Stimulated activated CD4-positive, alpha-beta T cell treated with anti-CD3 and anti-CD28 coated beads, TNF-alpha, amount 100 ng/mL, for 48 hours (primary cell): ENCODE data around the gene NEDD8.
A peak's percentile ranks its signal among the peaks of the same experiment; 100 is the strongest.

ENCODE experiments used
- DNase-seq, 3 donors: peaks; one replicate each; pipeline ENCODE4 v3.0.0-alpha.2; 2020; ENCODE audit warnings: low read depth in 3 of 3

NEDD8 gene

DNA sequence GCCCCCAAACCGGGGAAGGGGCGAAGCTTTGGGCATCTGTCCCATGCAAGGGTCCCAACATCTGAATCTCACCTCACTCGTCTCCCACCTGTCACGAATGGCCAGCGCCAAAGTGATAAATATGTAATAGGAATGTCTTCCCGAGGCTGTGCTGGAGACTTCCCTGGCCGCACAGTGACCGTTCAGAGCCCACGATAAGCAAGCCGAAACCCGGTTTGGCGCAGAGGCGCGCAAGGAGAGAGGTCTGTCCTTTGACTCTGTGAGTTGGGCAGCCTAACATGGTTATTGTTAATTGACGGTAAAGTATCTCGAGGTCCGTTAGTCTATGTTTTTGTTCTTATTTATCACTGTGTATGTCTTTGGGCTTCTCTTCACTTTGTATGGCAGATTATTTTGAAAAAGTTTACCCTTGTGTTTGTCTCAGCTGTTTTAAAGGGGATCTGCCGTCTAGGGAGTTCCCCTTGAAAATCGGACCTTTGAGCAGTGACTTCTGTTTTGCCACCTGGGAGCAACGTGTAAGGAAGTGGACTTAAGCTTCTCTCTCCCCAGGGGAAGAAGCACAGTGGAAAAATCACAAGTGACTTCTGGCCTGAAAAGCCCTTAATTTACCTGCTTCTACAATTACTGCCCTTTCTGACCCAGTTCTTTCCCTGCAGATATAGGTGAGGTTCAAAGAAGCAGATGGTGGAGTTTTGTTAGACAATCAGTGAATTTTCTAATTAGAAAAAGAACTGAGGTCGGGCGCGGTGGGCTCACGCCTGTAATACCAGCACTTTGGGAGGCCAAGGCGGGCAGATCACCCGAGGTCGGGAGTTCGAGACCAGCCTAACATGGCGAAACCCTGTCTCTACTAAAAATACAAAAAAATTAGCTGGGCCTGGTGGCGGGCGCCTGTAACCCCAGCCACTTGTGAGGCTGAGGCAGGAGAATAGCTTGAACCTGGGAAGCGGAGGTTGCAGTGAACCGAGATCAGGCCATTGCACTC lies 35.8 kb downstream of the NEDD8 start:
- DNase-seq, result no peak

DNA sequence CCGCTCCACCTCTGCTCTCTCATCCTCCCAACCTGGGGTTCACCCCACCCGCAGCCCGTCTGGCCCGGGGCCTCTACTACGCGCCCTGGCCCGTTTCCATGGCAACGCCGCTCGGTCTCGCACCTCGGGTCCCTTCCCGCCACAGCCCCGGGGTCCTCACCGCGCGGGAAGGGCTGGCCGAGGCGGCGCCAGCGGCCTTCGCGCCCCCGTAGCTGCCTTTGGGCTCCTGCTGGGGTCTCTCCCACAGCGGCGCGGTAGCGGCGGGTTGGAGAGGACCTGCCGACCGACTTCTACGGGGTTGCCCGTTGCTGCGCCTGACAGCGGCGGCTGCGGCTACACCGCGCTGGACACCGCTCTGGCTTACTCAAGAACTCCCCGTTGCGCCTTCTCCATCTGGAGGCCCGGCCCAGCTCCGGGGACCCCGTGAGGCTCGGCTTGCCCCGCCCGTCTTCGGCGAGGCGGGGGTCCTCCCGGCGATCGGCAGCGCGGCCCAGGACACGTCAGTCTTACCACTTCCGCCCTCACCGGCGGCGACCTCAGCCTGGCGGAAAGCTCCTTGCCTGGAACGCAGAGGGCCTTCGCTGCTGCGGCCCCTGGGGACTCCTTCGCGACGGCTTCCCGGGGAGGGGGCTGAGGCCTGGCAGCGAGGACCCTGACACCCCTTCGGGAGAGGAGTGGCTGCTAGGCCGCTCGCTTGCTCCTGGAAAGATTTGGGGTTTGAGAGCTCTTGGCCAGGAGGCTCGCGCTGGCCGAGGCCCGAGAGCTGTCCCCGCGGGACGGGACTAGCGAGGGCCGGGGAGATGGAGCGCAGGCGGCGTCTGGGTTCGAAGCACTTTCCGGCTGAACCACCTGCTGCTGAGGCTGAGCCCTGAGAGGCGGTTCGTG lies 36.7 kb downstream of the NEDD8 start, which contains the start of gene TM9SF1:
TSS of gene TM9SF1 (minus strand) at position 256 of the 885 bp plus-strand sequence. CDS start 422 bp downstream, outside the sequence.
- peak; percentile 71 to 80 (median 80) for DNase-seq

DNA sequence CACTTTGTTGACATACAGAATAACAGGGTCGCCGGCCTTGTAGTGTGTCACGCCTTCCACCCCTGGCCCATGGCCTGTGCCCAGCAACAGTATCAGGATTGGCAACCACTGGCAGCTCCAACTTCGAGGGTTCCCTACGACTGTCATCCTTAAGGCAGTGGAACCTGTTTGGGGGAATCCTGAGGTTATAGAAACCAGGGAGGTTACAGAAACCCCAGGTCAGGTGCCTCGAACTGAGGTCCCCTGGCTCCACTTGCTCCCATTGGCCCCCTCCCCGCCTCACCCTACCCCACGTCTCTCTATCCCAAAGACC lies 37.3 kb downstream of the NEDD8 start:
- DNase-seq, result no peak

DNA sequence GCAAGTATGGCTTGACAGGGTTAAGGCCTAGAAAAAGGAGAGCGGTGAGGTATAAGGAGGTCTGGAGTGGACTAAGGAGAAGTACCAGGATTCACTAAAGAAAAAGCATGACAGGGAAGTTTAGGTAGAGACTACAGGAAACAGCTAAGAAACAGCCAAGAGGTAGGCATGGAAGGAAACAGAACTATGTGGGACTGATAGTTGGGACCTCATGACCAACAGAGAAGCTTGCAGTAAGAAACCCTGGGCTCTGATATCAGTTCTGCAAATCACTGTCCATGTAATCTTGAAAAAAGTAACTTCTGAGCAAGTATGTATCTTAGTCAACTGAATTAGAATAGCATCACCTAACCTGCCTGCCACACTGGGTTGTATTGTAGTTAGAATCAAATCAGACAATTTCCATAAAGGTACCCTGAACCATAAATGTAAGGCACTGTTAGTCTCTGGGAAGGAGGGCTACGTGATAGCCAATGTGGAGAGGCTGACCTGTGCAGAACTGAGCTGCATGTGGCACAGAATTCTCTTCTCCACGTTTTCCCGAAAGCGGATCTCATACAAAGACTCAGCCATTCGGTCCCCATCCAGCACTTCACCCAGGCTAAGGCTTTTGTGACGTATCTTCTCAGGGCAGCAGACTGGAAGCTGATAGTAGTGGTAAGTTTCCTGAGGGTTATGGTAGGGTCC lies 37.8 kb downstream of the NEDD8 start:
- no peak for DNase-seq

DNA sequence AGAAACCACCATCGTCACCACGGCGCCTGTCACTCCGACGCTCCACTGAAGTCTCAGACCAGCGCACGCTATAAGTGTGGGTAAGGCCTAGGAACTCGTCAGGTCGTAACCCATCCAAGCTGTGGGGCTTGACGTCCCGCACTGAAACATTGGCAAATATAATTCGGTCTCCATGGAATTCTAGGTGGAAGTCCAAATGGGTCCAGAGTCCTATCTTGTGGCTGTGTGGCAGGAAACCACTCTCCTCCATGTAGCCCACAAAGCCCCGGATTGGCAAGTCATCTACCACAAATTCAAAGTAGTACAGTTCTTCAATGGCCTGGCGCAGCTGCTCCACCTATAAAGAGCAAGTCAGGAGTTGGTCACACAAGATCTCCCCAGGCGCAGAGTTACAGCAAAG lies 39.2 kb downstream of the NEDD8 start:
- no peak for DNase-seq

DNA sequence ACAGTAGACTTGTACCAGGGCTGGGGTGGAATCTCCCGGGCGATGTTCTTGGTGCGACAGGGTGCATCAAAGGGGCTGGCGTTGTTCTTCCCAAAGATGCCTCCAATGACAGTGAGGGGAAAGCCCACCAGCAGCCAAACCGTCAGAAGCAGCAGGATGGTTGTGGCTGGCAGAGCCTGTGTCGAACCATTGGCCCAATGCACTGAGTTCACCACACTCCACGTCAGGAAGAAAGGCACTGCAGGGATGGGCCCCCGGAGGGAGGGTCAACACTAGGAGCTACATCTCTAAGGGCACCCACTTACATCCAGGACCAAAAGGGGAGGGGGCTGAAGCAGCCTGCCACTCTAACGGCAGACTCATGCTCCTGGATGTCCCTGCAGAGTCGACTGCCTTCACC lies 41.8 kb downstream of the NEDD8 start:
- no peak for DNase-seq

DNA sequence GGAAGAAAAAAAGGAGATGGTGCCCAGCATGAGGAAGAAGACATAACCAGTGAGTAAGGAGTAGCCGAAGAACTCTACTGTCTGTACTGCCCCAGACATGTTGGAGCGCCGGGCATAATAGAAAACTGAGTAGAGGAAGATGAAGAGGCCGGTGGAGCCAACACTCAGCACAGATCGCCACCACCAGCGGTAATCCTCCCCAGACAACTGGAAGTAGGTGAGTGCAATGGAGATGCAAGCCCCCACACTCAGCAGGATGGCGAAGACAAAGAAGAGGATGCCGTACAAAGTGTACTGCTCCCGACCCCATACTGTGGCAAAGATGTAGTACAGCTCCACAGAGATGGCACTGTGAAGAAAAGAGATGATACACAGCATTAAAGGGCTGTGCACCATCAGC lies 42.7 kb downstream of the NEDD8 start:
- no peak for DNase-seq

DNA sequence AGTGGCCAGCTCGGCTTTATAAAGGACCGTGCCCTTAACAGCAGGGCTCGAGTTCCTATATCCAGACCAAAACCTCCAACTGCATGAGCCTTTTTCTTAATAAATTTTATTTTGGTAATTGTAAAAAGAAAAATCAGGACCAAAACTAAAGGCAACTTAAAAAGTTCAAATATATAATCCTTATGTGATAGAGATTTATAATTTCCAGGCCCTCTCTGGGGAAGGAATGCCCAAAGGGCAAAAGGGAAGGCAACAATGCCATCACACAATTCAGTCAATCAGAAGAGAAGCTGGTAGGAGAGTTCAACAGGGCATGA lies 43.1 kb downstream of the NEDD8 start:
- DNase-seq, result no peak

DNA sequence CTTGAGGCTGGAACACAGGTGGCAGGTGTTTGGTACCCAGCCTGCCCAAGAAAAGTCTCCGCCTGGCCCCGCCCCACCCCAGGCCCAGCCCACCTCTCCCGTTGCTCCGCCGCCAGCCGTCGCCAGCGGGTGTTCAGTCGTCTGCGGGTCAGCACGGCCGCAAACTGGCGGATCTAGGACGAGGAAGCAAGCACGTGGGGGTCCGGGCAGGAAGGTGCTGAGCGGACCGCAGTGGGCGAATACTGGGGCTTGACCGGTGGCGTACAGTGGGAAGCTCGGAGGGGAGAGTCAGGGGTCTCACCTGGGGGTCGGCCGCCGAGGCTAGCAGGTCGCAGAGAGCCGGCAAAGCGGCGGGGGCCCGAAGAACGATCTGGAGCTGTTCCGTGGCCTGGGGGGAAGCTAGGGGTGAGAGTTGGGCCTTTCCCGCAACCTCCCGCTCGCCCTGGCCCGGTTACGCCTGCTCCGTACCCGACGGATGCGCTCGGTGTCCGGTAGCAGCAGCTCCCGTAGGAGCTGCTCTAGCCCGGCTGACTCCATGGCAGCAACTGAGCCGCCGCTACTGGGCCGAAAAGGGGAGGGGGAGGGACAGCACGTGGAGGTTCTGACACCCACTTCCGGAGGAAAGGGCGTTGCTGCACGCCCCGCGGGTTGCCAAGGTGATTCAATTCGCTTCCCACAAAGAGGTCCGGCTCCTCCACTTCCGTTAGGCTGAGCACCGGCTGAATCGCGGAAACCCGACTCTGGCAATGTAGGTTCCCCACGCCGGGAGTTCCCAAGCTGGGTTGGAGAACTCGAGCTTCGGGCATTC lies 43.7 kb downstream of the NEDD8 start, which contains the start of gene IPO4:
TSS of gene IPO4 (minus strand) at position 566 of the 808 bp plus-strand sequence. CDS start at position 537, 29 bp downstream.
- DNase-seq, result peak; percentile 91 to 93 (median 93)

DNA sequence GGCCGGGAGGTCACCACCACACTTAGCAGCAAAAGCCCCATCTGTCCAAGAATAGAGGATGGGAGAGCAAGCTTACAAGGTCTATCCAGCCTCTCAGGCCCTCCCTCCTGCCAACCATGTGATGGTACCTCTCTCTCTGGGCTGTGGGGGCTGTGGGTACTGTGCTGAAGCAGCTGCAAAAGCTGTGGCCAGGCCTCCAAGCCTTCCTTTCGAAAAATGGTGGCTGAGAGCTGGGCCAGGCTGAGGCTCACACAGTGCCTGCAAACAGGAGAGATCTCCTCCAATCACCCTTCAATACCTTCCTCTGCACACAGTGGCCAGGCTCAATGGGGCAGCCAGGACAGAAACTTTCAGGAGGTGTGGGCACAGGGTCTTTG lies 44.6 kb downstream of the NEDD8 start:
- no peak for DNase-seq

DNA sequence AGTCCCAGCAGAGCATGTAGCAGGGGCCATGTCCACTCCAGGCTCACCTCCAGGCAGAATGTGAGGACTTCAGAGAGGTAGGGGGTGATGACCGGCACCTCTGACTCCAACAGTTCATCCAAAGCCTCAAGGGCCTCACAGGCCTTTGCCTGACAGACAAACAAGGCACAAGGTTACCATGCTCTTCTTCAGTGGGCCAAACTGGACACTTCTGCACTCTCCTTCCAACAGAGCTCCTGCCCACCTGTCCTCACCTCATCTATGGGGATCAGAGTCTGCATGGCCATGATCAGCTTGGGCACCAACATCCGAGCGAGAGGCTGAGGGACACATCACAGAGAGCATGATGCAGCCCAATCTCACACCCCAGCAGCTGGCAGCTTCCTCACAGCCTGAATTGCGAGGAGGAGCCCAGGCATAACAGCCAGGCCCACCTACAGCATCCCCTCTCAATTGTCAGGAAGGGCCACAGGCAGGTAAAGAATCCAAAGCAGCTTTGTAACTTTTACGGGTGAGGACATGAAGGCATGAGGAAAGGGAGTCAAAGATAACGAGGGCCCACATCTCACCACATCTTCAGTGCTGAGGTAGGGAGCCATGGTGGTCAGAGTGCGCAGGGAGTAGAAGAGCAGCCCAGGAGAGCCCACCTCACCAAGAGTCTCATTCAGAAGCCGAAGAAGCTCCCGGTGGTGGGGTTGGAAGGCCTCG lies 45.2 kb downstream of the NEDD8 start:
- no peak for DNase-seq

DNA sequence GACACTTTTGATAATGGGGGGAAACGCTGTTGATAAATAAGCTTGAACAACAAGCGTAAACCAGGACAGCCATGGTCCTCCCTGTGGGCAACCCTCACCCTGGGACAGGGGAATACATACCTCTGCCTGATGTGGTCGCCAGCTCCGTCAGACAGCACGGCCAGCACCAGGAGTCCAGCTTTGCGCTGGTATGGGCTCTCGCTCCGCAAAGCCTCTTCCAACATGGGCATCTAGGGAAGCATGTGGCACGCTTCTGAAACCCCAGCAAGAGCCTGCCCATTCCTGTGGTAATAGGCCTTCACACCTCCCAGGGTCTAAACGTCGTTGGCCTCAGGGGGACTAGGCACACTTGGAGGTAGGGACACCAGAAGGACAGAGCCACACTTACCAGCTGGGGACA lies 46.4 kb downstream of the NEDD8 start:
- DNase-seq, result no peak

DNA sequence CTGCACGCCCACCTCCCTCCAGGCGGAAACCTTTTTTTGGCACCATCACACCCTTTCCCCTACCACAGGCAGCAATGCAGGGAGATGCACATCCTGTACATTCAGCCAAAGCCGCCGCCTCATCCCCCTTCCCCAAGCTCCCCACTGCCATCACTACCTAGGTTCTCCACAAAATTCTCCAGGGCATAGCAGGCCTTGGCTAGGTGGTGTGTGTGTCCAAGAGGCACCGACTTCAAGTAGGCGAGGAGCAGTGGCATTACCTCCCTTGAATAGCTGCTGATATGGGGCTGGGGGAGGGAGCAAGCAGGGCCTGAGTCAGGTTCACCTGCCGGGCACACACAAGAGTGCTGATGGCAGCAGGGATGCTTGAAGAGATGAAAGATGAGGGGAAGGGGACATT lies 47.1 kb downstream of the NEDD8 start:
- no peak for DNase-seq

DNA sequence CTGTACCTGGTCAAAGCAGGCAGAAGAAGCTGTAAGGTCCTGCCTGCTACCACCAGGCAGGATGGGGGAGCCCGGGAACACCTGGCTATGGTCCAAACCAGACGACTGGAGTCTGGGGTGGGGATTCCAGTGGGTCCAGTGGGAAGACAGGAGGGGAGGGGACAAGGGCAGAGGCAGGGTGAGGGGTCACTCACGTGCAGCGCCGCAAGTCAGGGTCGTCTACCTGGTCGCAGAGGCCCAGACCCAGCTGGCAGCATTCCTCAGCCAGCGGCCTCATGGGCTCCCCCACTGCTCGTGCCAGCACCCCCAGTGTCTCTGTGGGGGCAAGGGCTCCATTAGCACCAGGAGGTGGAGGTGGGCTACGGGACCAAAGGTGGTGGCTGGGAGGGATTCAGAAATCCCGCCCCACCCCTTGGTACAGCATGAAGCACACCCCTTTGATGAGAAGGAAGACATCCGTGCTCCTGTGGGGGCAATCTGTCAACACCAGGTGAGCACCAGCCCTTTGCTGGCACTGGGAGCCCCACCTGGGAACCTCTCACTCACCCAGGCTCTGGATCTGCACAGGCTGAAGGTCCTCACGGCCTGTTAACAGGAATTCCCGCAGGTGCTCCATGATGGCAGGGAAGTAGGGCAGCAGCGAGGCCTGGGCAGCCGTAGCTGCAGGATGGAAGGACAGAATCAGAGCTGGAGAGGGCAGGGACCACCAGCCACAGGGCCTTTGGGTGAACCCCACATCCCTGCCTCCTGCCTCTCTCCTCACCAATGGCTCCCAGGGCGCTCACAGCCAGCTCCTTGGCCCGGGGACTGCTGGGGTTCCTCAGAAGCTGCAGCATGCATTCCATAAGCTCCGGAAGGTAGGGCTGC lies 47.8 kb downstream of the NEDD8 start:
- DNase-seq, result no peak

DNA sequence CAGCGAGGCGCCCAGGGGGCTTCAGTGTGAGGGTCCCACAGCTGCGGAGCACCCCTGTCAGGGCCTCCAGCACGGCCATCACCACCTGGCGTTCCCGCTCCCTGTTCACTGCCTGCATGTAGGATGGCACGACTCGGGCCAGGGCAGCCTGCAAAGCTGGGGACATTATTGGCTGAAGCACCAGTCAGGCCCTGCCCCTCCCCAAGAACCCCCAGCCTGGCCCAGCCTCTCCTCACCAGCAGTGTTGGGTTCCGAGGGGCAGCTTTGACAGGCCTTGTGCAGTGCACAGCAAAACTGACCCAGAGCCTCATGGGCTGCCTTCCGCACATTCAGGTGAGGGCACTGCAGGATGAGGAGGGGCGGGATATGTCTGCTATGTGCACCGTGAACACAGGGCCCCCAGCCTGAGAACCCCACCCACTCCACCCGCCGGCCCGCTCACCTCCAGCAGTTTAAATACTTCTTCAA lies 49.1 kb downstream of the NEDD8 start:
- DNase-seq, result no peak

DNA sequence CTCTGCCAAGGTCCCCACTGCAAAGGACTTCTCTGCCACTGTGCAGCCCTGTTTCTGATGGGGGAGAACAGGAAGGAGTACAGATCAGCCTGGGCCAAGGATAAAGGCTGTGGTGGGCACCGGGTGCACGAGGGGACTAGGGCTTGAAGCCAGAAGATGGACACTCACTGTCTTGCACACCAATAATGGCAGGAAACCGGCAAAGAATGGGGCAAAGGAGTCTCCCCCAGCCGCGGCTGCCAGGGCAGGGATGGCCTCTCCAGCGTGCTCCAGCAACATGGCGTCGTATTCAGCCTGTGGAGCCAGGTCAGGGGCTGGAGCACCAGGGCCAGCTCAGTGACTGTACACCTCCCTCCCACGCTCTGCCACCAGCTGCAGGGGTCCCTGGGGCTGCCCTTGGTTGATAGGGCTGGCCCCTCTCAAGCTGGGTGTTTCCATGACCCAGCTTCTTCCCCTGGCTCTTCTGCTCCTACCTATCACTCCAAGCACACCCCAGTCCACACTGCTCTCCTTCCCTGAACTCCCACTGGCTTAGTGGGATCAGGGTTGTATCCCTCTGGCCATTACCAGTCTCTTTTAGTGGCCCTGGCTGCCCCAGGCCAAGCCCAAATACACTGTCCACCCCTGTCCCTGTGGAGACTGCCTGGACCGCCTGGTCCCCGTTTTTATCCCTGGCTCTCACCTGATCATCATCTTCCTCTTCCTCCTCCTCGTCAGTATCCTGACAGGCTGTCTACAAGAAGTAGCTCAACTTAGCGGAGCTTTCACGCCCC lies 49.9 kb downstream of the NEDD8 start:
- no peak for DNase-seq

DNA sequence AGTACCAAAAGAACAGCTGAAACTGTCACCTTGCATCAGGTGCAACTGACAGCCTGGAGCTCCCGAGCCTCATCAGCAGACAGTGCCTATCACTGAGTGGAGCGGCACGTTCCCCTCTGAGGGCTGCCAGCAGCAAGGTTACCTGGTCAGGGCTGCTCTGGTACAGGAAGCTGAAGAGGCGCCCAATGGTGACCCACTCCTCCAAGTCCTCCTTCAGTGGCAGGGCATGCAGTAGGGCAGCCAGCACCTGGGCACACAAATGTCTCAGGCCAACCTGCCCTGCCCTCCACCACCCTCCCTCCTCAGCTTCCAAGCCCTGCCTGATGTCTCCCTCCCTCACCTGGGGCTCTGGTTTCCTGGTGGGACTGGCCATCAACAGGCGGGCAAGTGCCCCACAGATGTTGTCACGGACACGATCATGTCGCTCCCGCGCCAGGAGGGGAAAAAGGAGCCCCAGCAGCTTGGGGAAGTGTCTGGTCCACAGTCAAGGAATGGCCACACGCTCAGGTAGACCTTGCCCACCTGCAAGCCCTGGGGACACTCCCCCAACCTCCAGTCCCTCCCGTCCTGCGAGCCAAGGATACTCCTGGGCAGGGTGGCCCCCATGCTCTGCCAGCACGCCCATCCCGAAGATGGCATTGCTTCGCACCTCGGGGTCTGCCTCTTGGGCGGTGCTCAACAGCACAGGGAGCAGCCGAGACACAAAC lies 50.6 kb downstream of the NEDD8 start:
- no peak for DNase-seq
